ENCODE data around the gene POLR2A. TPM values are rescaled to one million over a fixed set of nuclear protein-coding genes. Genes with fewer than 3 reads are reported as not detected.
A peak's percentile ranks its signal among the peaks of the same experiment; 100 is the strongest.

POLR2A gene
- total and polyA plus RNA-seq, 2 of the 13 experiments (the other 11 are each of a cell fraction or from before 2014, with no cell fraction given), result 17.8 to 18.3 TPM

GRCh38 chr17:7444682-7445618 lies 39.2 kb upstream of the POLR2A start, which contains the start of gene CHRNB1 (continued):
- TF ChIP-seq, protein P1, sequence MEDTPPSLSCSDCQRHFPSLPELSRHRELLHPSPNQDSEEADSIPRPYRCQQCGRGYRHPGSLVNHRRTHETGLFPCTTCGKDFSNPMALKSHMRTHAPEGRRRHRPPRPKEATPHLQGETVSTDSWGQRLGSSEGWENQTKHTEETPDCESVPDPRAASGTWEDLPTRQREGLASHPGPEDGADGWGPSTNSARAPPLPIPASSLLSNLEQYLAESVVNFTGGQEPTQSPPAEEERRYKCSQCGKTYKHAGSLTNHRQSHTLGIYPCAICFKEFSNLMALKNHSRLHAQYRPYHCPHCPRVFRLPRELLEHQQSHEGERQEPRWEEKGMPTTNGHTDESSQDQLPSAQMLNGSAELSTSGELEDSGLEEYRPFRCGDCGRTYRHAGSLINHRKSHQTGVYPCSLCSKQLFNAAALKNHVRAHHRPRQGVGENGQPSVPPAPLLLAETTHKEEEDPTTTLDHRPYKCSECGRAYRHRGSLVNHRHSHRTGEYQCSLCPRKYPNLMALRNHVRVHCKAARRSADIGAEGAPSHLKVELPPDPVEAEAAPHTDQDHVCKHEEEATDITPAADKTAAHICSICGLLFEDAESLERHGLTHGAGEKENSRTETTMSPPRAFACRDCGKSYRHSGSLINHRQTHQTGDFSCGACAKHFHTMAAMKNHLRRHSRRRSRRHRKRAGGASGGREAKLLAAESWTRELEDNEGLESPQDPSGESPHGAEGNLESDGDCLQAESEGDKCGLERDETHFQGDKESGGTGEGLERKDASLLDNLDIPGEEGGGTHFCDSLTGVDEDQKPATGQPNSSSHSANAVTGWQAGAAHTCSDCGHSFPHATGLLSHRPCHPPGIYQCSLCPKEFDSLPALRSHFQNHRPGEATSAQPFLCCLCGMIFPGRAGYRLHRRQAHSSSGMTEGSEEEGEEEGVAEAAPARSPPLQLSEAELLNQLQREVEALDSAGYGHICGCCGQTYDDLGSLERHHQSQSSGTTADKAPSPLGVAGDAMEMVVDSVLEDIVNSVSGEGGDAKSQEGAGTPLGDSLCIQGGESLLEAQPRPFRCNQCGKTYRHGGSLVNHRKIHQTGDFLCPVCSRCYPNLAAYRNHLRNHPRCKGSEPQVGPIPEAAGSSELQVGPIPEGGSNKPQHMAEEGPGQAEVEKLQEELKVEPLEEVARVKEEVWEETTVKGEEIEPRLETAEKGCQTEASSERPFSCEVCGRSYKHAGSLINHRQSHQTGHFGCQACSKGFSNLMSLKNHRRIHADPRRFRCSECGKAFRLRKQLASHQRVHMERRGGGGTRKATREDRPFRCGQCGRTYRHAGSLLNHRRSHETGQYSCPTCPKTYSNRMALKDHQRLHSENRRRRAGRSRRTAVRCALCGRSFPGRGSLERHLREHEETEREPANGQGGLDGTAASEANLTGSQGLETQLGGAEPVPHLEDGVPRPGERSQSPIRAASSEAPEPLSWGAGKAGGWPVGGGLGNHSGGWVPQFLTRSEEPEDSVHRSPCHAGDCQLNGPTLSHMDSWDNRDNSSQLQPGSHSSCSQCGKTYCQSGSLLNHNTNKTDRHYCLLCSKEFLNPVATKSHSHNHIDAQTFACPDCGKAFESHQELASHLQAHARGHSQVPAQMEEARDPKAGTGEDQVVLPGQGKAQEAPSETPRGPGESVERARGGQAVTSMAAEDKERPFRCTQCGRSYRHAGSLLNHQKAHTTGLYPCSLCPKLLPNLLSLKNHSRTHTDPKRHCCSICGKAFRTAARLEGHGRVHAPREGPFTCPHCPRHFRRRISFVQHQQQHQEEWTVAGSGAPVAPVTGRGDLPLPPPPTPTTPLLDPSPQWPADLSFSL (CRISPR knock-in tag; IDR thresholded peaks at IDR 0.05), result no peak
- TF ChIP-seq ZBTB25 (CRISPR knock-in tag; IDR thresholded peaks at IDR 0.05) (no peak), HNRNPK (IDR thresholded peaks at IDR 0.05; ENCODE audit: low read depth, low read length, poor library complexity, severe bottlenecking) (peak; percentile 16), KLF6 (CRISPR knock-in tag; IDR thresholded peaks at IDR 0.05) (0 out of 2 replicates have a peak, but pooled peaks have one; percentile 58), ZNF230 (CRISPR knock-in tag; IDR thresholded peaks at IDR 0.05) (no peak; the same call in 1 of the 2 replicates), ZNF34 (CRISPR knock-in tag; IDR thresholded peaks at IDR 0.05; ENCODE audit: borderline replicate concordance) (0 out of 2 replicates have a peak, but pooled peaks have one; percentile 53), ZNF30 (CRISPR knock-in tag; IDR thresholded peaks at IDR 0.05) (no peak), ZNF556 (CRISPR knock-in tag; IDR thresholded peaks at IDR 0.05; ENCODE audit: borderline replicate concordance) (peak; percentile 90), ZNF430 (CRISPR knock-in tag; IDR thresholded peaks at IDR 0.05) (peak; percentile 64; the same call in 1 of the 2 replicates), SYNCRIP (IDR thresholded peaks at IDR 0.05; ENCODE audit: insufficient read depth, low read depth, low read length) (no peak), ZNF124 (CRISPR knock-in tag; IDR thresholded peaks at IDR 0.05) (0 out of 2 replicates have a peak, but pooled peaks have one; percentile 64), ZNF431 (CRISPR knock-in tag; IDR thresholded peaks at IDR 0.05; ENCODE audit: borderline replicate concordance, low read depth) (no peak), U2AF1 (optimal IDR thresholded peaks at IDR 0.05; ENCODE audit: low read depth, low read length) (no peak)
- TF ChIP-seq, protein P2, sequence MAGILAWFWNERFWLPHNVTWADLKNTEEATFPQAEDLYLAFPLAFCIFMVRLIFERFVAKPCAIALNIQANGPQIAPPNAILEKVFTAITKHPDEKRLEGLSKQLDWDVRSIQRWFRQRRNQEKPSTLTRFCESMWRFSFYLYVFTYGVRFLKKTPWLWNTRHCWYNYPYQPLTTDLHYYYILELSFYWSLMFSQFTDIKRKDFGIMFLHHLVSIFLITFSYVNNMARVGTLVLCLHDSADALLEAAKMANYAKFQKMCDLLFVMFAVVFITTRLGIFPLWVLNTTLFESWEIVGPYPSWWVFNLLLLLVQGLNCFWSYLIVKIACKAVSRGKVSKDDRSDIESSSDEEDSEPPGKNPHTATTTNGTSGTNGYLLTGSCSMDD (CRISPR knock-in tag; IDR thresholded peaks at IDR 0.05), result no peak
- TF ChIP-seq, protein P3, sequence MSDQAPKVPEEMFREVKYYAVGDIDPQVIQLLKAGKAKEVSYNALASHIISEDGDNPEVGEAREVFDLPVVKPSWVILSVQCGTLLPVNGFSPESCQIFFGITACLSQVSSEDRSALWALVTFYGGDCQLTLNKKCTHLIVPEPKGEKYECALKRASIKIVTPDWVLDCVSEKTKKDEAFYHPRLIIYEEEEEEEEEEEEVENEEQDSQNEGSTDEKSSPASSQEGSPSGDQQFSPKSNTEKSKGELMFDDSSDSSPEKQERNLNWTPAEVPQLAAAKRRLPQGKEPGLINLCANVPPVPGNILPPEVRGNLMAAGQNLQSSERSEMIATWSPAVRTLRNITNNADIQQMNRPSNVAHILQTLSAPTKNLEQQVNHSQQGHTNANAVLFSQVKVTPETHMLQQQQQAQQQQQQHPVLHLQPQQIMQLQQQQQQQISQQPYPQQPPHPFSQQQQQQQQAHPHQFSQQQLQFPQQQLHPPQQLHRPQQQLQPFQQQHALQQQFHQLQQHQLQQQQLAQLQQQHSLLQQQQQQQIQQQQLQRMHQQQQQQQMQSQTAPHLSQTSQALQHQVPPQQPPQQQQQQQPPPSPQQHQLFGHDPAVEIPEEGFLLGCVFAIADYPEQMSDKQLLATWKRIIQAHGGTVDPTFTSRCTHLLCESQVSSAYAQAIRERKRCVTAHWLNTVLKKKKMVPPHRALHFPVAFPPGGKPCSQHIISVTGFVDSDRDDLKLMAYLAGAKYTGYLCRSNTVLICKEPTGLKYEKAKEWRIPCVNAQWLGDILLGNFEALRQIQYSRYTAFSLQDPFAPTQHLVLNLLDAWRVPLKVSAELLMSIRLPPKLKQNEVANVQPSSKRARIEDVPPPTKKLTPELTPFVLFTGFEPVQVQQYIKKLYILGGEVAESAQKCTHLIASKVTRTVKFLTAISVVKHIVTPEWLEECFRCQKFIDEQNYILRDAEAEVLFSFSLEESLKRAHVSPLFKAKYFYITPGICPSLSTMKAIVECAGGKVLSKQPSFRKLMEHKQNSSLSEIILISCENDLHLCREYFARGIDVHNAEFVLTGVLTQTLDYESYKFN (CRISPR knock-in tag; conservative IDR thresholded peaks at IDR 0.05), result peak; percentile 66

Measured in HepG2 (cell line).